Activated B cell treated with CpG ODN at 0.5 μM for 24 hours (primary cell): ENCODE data around the gene KHDC4. TPM values are rescaled to one million over a fixed set of nuclear protein-coding genes. Genes with fewer than 3 reads are reported as not detected.

Source experiments
- ATAC-seq: fragments of 200-7000 bp; cut with Tn5 transposase; one replicate; pipeline ENCODE4 v1.10.0; 2021; ENCODE audit warnings: low read depth, mild to moderate bottlenecking, moderate library complexity
- CTCF ChIA-PET: fragments of 350-600 bp; sonication (Branson Sonifier 250); formaldehyde crosslinking; loops from one replicate; lab custom pipeline; 2021; ENCODE audit warnings: antibody characterized with exemption; lab: Charles Lee
- POLR2A ChIA-PET: fragments of 350-600 bp; sonication (Branson Sonifier 250); formaldehyde crosslinking; loops from one replicate; lab custom pipeline; 2021; ENCODE audit warnings: antibody characterized with exemption; lab: Charles Lee
- DNase-seq: peaks from one replicate; pipeline ENCODE4 v3.0.0; 2022
- H3K27ac Mint-ChIP-seq: one replicate; pipeline ENCODE4 v1.8.0; 2020; ENCODE audit warnings: mixed read lengths
- H3K27me3 Mint-ChIP-seq: one replicate; pipeline ENCODE4 v1.8.0; 2021; ENCODE audit warnings: mixed read lengths
- H3K36me3 Mint-ChIP-seq: one replicate; pipeline ENCODE4 v1.8.0; 2021; ENCODE audit warnings: low read depth, mixed read lengths
- H3K4me1 Mint-ChIP-seq: one replicate; pipeline ENCODE4 v1.8.0; 2021; ENCODE audit warnings: mixed read lengths
- H3K4me3 Mint-ChIP-seq: one replicate; pipeline ENCODE4 v1.8.0; 2020; ENCODE audit warnings: mild to moderate bottlenecking, mixed read lengths
- H3K9me3 Mint-ChIP-seq: one replicate; pipeline ENCODE4 v1.8.0; 2020; ENCODE audit warnings: mixed read lengths
- intact Hi-C: fragments of 100-400 bp; cut with micrococcal nuclease; formaldehyde crosslinking; loops from one replicate; pipeline ENCODE4 v1.15.1; 2024
- total RNA-seq: library from RNA; stranded (reverse); gene quantifications from 2 replicates; pipeline ENCODE4 v1.2.3, GENCODE V29; 2022
- TF ChIP-seq, protein P1 (sequence below): fragments of 200-600 bp; IDR thresholded peaks from one replicate; pipeline ENCODE4 v1.8.0; 2022; ENCODE audit warnings: antibody characterized with exemption, mild to moderate bottlenecking

The KHDC4 gene
- total RNA-seq, 1 donor from 2014 or later, result 105 TPM

DNA sequence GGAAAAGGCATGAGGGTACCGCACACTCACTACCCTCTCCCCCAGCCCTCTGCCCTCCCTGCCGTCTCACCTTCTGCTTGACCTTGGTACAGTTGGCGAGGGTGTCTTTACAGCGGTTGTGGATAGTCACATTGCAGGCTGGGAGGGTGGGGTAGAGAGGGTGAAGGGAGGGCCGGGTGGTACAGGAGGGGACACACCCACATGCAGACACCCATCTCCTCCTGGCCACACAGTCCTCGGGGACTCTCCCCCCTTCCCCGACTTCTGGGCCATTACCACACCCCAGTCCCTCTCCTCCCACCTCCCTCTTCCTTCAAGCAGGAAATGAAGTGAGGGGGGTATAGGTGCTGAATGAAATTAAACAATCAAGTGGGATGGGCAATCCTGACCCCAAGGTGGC is 32.5 kb upstream of the KHDC4 start:
- TF ChIP-seq, protein P1, sequence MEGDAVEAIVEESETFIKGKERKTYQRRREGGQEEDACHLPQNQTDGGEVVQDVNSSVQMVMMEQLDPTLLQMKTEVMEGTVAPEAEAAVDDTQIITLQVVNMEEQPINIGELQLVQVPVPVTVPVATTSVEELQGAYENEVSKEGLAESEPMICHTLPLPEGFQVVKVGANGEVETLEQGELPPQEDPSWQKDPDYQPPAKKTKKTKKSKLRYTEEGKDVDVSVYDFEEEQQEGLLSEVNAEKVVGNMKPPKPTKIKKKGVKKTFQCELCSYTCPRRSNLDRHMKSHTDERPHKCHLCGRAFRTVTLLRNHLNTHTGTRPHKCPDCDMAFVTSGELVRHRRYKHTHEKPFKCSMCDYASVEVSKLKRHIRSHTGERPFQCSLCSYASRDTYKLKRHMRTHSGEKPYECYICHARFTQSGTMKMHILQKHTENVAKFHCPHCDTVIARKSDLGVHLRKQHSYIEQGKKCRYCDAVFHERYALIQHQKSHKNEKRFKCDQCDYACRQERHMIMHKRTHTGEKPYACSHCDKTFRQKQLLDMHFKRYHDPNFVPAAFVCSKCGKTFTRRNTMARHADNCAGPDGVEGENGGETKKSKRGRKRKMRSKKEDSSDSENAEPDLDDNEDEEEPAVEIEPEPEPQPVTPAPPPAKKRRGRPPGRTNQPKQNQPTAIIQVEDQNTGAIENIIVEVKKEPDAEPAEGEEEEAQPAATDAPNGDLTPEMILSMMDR, result no peak
- Mint-ChIP-seq H3K9me3 (no peaks in the 10 kb centered on the region), H3K27ac (peak overlapping the region; percentile 77), H3K36me3 (peaks cover 79% of the 10 kb centered on the region), H3K27me3 (no peaks in the 10 kb centered on the region), H3K4me3 (no peak overlapping the region), H3K4me1 (peaks cover 82% of the 10 kb centered on the region)
- intact Hi-C loops, result loop anchor here (2.0 kb wide), 1 partner anchor 16 kb away; no protein-coding TSS in a partner anchor
- ChIA-PET CTCF (interaction anchor here (1.5 to 1.8 kb wide), 2 partner anchors 17 to 29 kb away, joined by 4 to 7 read pairs; no protein-coding TSS in a partner anchor), POLR2A (interaction anchor here (1.1 to 7.2 kb wide), 5 partner anchors 8 to 33 kb away, joined by 3 to 113 read pairs (median 5); partner anchors contain the start of genes ARHGEF2 and KHDC4)
- DNase-seq (no peak), ATAC-seq (no peak)

DNA sequence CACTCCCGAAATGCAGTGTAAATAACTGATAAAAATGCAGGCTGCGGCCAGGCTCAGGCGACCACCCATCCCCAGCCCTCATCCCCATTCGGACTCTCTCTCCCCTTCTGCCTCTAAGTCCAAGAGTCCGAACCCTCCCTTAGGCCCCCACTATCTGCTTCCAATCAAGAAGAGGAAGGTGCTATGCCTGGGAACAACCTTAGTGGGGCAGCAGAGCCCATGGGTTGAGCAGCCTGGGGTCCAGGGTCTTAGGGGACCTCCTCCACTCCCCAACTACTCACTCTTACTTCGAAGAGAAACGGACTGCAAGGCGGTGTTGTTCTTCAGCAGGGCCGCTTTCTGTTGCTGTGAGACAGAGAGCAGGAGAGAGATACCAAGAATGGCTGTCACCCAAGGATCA is 31.9 kb upstream of the KHDC4 start:
- Mint-ChIP-seq H3K4me1 (peaks cover 83% of the 10 kb centered on the region), H3K9me3 (no peaks in the 10 kb centered on the region), H3K27me3 (no peaks in the 10 kb centered on the region), H3K4me3 (no peak overlapping the region), H3K36me3 (peaks cover 86% of the 10 kb centered on the region), H3K27ac (peak overlapping the region; percentile 77)
- CTCF ChIA-PET, result interaction anchor here (0.8 to 1.5 kb wide), 2 partner anchors 8 to 18 kb away, joined by 3 to 4 read pairs; no protein-coding TSS in a partner anchor
- intact Hi-C loops, result loop anchor here (2.0 kb wide), 1 partner anchor 17 kb away; no protein-coding TSS in a partner anchor
- no peak for ATAC-seq
- DNase-seq, result no peak
- TF ChIP-seq, protein P1, result no peak
- POLR2A ChIA-PET, result interaction anchor here (1.9 to 7.2 kb wide), 2 partner anchors 9 to 13 kb away, joined by 4 to 113 read pairs; partner anchors contain the start of gene ARHGEF2

DNA sequence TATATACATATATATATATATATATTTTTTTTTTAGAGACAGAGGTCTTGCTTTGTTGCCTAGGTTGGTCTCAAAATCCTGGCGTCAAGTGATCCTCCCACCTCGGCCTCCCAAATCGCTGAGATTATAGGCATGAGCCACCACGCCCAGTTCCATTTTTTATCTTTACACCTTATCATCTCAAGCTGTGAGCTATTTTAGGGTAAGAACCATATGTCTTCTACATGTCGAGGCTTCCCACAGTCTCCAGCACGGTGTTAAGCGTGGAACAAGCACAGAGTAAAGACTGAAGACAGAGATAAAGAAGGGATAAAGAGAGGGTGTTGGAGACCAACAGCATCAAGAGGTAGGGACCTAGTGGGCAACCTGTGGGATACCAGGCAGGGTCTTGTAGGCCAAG is 30.0 kb upstream of the KHDC4 start:
- peak overlapping the region; percentile 67 for H3K27ac Mint-ChIP-seq
- H3K9me3 Mint-ChIP-seq, result no peaks in the 10 kb centered on the region
- H3K36me3 Mint-ChIP-seq, result peaks cover 92% of the 10 kb centered on the region
- TF ChIP-seq, protein P1, result no peak
- intact Hi-C loops, result no loop called here
- ChIA-PET CTCF (interaction anchor here (1.0 kb wide), 1 partner anchor 25 kb away, joined by 3 read pairs; no protein-coding TSS in a partner anchor), POLR2A (interaction anchor here (2.2 kb wide), 1 partner anchor 19 kb away, joined by 11 read pairs; no protein-coding TSS in a partner anchor)
- peaks cover 83% of the 10 kb centered on the region for H3K4me1 Mint-ChIP-seq
- H3K27me3 Mint-ChIP-seq, result no peaks in the 10 kb centered on the region
- ATAC-seq (no peak), DNase-seq (no peak)
- H3K4me3 Mint-ChIP-seq, result no peak overlapping the region

DNA sequence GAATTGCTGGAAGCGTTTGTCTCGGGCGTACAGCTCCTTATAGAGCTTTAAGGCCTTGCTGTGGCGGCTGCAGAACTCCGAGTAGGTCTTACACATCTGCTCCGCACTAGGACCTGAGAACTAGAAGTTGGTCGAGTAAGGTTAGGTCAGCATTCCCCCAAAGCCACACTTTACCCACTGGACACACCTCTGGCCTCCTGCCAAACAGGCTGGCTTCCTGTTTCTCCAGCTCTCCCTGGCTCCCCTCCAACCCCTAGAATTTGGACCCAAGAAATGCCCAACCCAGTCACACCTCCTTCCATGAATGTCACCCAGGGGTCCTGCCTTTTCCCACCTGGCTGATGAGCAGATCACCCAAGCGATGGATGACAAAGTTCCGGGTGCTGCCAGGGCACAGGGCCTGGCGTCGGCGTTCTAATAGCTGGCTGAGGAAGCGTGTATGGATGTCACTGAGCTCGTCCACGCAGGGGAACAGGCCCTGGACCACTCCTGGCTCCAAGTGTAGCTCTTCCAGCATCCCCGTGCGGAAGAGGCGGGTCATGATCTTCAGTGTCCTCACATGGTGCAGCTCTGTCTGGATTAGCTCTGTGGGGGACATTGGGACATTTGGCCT is 28.5 kb upstream of the KHDC4 start:
- TF ChIP-seq, protein P1, result no peak
- Mint-ChIP-seq H3K27me3 (no peaks in the 10 kb centered on the region), H3K4me1 (peaks cover 75% of the 10 kb centered on the region), H3K36me3 (peaks cover 89% of the 10 kb centered on the region), H3K4me3 (no peak overlapping the region), H3K9me3 (no peaks in the 10 kb centered on the region), H3K27ac (peak overlapping the region; percentile 85)
- intact Hi-C loops, result loop anchor here (1.0 kb wide), 1 partner anchor 8 kb away; no protein-coding TSS in a partner anchor
- no peak for ATAC-seq
- ChIA-PET POLR2A (interaction anchor here (1.0 to 11.7 kb wide), 6 partner anchors 8 to 319 kb away, joined by 3 to 127 read pairs (median 6); partner anchors contain the start of gene ARHGEF2), CTCF (interaction anchor here (0.6 to 2.4 kb wide), 3 partner anchors 22 to 27 kb away, joined by 3 to 5 read pairs (median 3); no protein-coding TSS in a partner anchor)
- no peak for DNase-seq

DNA sequence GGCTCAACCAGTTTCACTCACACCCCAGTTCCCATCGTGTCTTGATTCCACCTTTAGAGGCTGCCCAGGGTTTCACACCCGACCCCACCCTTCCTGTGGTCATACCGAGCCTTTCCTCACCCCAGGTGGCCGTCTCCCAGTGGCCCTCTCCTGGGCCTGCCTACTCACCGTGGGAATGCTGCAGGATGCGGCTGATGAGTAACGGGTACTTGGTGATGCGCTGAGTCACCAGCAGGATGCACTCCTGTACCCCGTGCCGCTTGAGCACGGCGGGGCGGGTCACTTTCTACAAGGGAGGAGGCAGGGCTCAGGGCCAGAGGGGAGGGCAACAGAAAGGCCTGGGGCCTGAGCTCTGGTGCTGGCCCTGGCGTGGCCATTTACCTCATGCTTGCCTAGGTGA is 27.7 kb upstream of the KHDC4 start:
- intact Hi-C loops, result loop anchor here (1.0 kb wide), 1 partner anchor 8 kb away; no protein-coding TSS in a partner anchor
- Mint-ChIP-seq H3K4me3 (peak overlapping the region; percentile 41), H3K27ac (peak overlapping the region; percentile 85)

More for the DNA sequence above, 27.7 kb upstream of the KHDC4 start:
- peaks cover 89% of the 10 kb centered on the region for H3K36me3 Mint-ChIP-seq
- peaks cover 67% of the 10 kb centered on the region for H3K4me1 Mint-ChIP-seq
- POLR2A ChIA-PET, result interaction anchor here (1.5 to 11.7 kb wide), 3 partner anchors 9 to 16 kb away, joined by 5 to 127 read pairs (median 11); partner anchors contain the start of gene ARHGEF2
- TF ChIP-seq, protein P1, result no peak
- DNase-seq (no peak), ATAC-seq (peak; percentile 53)
- no peaks in the 10 kb centered on the region for H3K27me3 Mint-ChIP-seq
- H3K9me3 Mint-ChIP-seq, result no peaks in the 10 kb centered on the region
- CTCF ChIA-PET, result interaction anchor here (1.1 to 2.4 kb wide), 2 partner anchors 21 to 24 kb away, joined by 3 to 5 read pairs; no protein-coding TSS in a partner anchor
